Mesenchymal stem cell (in vitro differentiated cells and primary cell): ENCODE results near the gene ZNF160.
"Not testable (repeated sequence)": the region's sequence is repeated elsewhere in the genome, so short reads cannot be mapped to it uniquely, and the experiment has no call there.

Experiments used
- DNase-seq: peaks from one replicate; pipeline ENCODE4 v3.0.0-alpha.2; 2013
- H2AFZ ChIP-seq: one replicate; pipeline ENCODE4 v1.6.1; 2013; ENCODE audit warnings: low read depth, mild to moderate bottlenecking, control low read depth, inconsistent platforms, low read length, moderate library complexity
- H2AK5ac ChIP-seq: 2 replicates; pipeline ENCODE4 v1.6.1; 2013; ENCODE audit warnings: low read length, moderate library complexity, mild to moderate bottlenecking, inconsistent platforms; ENCODE audit not compliant: severe bottlenecking
- H2BK120ac ChIP-seq: one replicate; pipeline ENCODE4 v1.6.1; 2013; ENCODE audit warnings: low read depth, mild to moderate bottlenecking, inconsistent platforms, low read length, moderate library complexity
- H2BK12ac ChIP-seq, 2 experiments: one replicate each; pipeline ENCODE4 v1.6.1; 2013; ENCODE audit warnings: inconsistent platforms in 2 of 2, low read length in 2 of 2, mild to moderate bottlenecking in 2 of 2, moderate library complexity in 2 of 2, control low read depth in 1 of 2
- H2BK15ac ChIP-seq: one replicate; pipeline ENCODE4 v1.6.1; 2013; ENCODE audit warnings: mild to moderate bottlenecking, low read depth, inconsistent platforms; ENCODE audit not compliant: poor library complexity, severe bottlenecking
- H2BK5ac ChIP-seq: 2 replicates; pipeline ENCODE4 v1.6.1; 2013; ENCODE audit warnings: low read depth, mild to moderate bottlenecking, low read length, control low read depth, inconsistent platforms; ENCODE audit not compliant: poor library complexity, severe bottlenecking
- H3K14ac ChIP-seq, 2 experiments: one replicate each; pipeline ENCODE4 v1.6.1; 2013; ENCODE audit warnings: inconsistent platforms in 2 of 2, low read length in 2 of 2, control low read depth in 1 of 2, mild to moderate bottlenecking in 1 of 2, moderate library complexity in 1 of 2
- H3K18ac ChIP-seq, 2 experiments: one replicate each; pipeline ENCODE4 v1.6.1; 2013; ENCODE audit warnings: inconsistent platforms in 2 of 2, low read length in 2 of 2, control low read depth in 1 of 2, low read depth in 1 of 2, mild to moderate bottlenecking in 1 of 2
- H3K23ac ChIP-seq, 2 experiments: one replicate each; pipeline ENCODE4 v1.6.1; 2013; ENCODE audit warnings: inconsistent platforms in 2 of 2, low read length in 2 of 2, mild to moderate bottlenecking in 2 of 2, moderate library complexity in 2 of 2, control low read depth in 1 of 2
- H3K27ac ChIP-seq: 2 replicates; pipeline ENCODE4 v1.5.1; 2013; ENCODE audit warnings: mild to moderate bottlenecking, moderate library complexity, low read length, control low read depth, inconsistent platforms; ENCODE audit not compliant: poor library complexity, severe bottlenecking
- H3K27me3 ChIP-seq, 2 experiments: 2 replicates each; pipeline versions ENCODE4 v1.6.1 to v1.7.0; 2013; ENCODE audit warnings: low read length in 2 of 2, mild to moderate bottlenecking in 2 of 2, moderate library complexity in 2 of 2, control low read depth in 1 of 2, inconsistent platforms in 1 of 2; ENCODE audit not compliant: control insufficient read depth in 1 of 2, insufficient read depth in 1 of 2
- H3K36me3 ChIP-seq, 2 experiments: 2 replicates each; pipeline versions ENCODE4 v1.6.1 to v1.7.0; 2013; ENCODE audit warnings: low read length in 2 of 2, control low read depth in 1 of 2, inconsistent platforms in 1 of 2, low read depth in 1 of 2, mild to moderate bottlenecking in 1 of 2; ENCODE audit not compliant: insufficient read depth in 2 of 2, control insufficient read depth in 1 of 2
- H3K4ac ChIP-seq, 2 experiments: one replicate each; pipeline ENCODE4 v1.6.1; 2013; ENCODE audit warnings: inconsistent platforms in 2 of 2, low read length in 2 of 2, mild to moderate bottlenecking in 2 of 2, moderate library complexity in 2 of 2, control low read depth in 1 of 2, low read depth in 1 of 2
- H3K4me1 ChIP-seq: 2 replicates; pipeline ENCODE4 v1.6.1; 2013; ENCODE audit warnings: low read depth, low read length, control low read depth; ENCODE audit not compliant: control insufficient read depth, insufficient read depth
- H3K4me2 ChIP-seq: 2 replicates; pipeline ENCODE4 v1.6.1; 2013; ENCODE audit warnings: low read length, mild to moderate bottlenecking, inconsistent platforms; ENCODE audit not compliant: poor library complexity, severe bottlenecking
- H3K4me3 ChIP-seq, 2 experiments: 2 replicates each; pipeline versions ENCODE4 v1.5.1 to v1.7.0; 2013; ENCODE audit warnings: low read length in 2 of 2, mild to moderate bottlenecking in 2 of 2, control low read depth in 1 of 2, low read depth in 1 of 2; ENCODE audit not compliant: insufficient read depth in 1 of 2
- H3K79me1 ChIP-seq: replicated peaks from 2 replicates; pipeline ENCODE4 v1.6.1; 2013; ENCODE audit warnings: mild to moderate bottlenecking, control low read depth, low read length, inconsistent platforms; ENCODE audit not compliant: poor library complexity, severe bottlenecking
- H3K9ac ChIP-seq: 2 replicates; pipeline ENCODE4 v1.7.0; 2013; ENCODE audit warnings: mild to moderate bottlenecking, low read length, moderate library complexity
- H3K9me3 ChIP-seq: 2 replicates; pipeline ENCODE4 v1.7.0; 2013; ENCODE audit warnings: mild to moderate bottlenecking, low read length; ENCODE audit not compliant: control insufficient read depth
- H4K8ac ChIP-seq: one replicate; pipeline ENCODE4 v1.6.1; 2013; ENCODE audit warnings: inconsistent platforms, mild to moderate bottlenecking, low read length, moderate library complexity
- H4K91ac ChIP-seq: one replicate; pipeline ENCODE4 v1.6.1; 2013; ENCODE audit warnings: mild to moderate bottlenecking, low read length, inconsistent platforms
- WGBS: methylation state at CpG from one replicate; pipeline ENCODE4 v1.1.7; 2013; ENCODE audit warnings: mixed read lengths; 5-methylcytosine and 5-hydroxymethylcytosine counted together

The ZNF160 gene

GRCh38 chr19:53126733-53127526 is 23.7 kb upstream of the ZNF160 start:
- H3K36me3 ChIP-seq, H3K79me1 ChIP-seq, H3K4me1 ChIP-seq: not testable (repeated sequence)

GRCh38 chr19:53123400-53123799 is 20.2 kb upstream of the ZNF160 start:
- H4K91ac ChIP-seq = no peak overlapping the region
- peaks cover 21% of the 10 kb centered on the region for H3K9me3 ChIP-seq
- no peaks in the 10 kb centered on the region for H3K27me3 ChIP-seq
- no peak overlapping the region for H3K18ac ChIP-seq
- H3K4me3 ChIP-seq = no peak overlapping the region
- no peak overlapping the region for H2BK5ac ChIP-seq
- no peak for DNase-seq
- no peak overlapping the region for H2BK12ac ChIP-seq
- no peaks in the 10 kb centered on the region for H3K4me1 ChIP-seq
- no peak overlapping the region for H3K27ac ChIP-seq
- no peak overlapping the region for H2AK5ac ChIP-seq
- no peak overlapping the region for H3K9ac ChIP-seq
- H2AFZ ChIP-seq = no peak overlapping the region
- no peak overlapping the region for H2BK120ac ChIP-seq
- H3K23ac ChIP-seq = no peak overlapping the region
- H3K14ac ChIP-seq = no peak overlapping the region
- H3K4ac ChIP-seq = no peak overlapping the region
- 89% methylated on average over 4 of the region's 7 CpGs for WGBS
- H3K79me1 ChIP-seq = peaks cover 2% of the 10 kb centered on the region
- peaks cover 2 to 8% of the 10 kb centered on the region in 2 experiments for H3K36me3 ChIP-seq
- H3K4me2 ChIP-seq = no peak overlapping the region
- H2BK15ac ChIP-seq = no peak overlapping the region
- H4K8ac ChIP-seq = no peak overlapping the region

More at GRCh38 chr19:53126733-53127526, 23.7 kb upstream of the ZNF160 start:
- not testable (repeated sequence) for H2BK12ac ChIP-seq, H3K4ac ChIP-seq, H2AK5ac ChIP-seq, H3K23ac ChIP-seq, H4K91ac ChIP-seq, H3K14ac ChIP-seq, H2AFZ ChIP-seq, H2BK15ac ChIP-seq, H3K4me2 ChIP-seq, H2BK5ac ChIP-seq, H2BK120ac ChIP-seq, H4K8ac ChIP-seq, H3K27me3 ChIP-seq, H3K4me3 ChIP-seq, H3K27ac ChIP-seq, H3K9ac ChIP-seq, H3K18ac ChIP-seq, DNase-seq
- peaks cover 11% of the 10 kb centered on the region for H3K9me3 ChIP-seq
- WGBS = 78% methylated on average over 8 of the region's 15 CpGs

- Histone ChIP-seq H3K27me3 (no peaks in the 10 kb centered on the region), H3K9me3 (peaks cover 63% of the 10 kb centered on the region), H2AK5ac (no peak overlapping the region), H3K4me1 (no peaks in the 10 kb centered on the region), H3K9ac (no peak overlapping the region), H3K18ac (no peak overlapping the region), H3K79me1 (no peaks in the 10 kb centered on the region), H3K14ac (no peak overlapping the region), H3K27ac (no peak overlapping the region), H4K91ac (no peak overlapping the region), H3K4ac (no peak overlapping the region), H2AFZ (no peak overlapping the region), H2BK12ac (no peak overlapping the region), H2BK5ac (no peak overlapping the region), H3K23ac (no peak overlapping the region), H3K4me2 (no peak overlapping the region), H4K8ac (no peak overlapping the region), H2BK120ac (no peak overlapping the region), H3K4me3 (no peak overlapping the region), H2BK15ac (no peak overlapping the region), H3K36me3 (peaks cover 17 to 51% of the 10 kb centered on the region in 2 experiments)
- 80% methylated on average over 2 of the region's 2 CpGs for WGBS
- no peak for DNase-seq
These were observed 9.1 kb upstream of the ZNF160 start for GRCh38 chr19:53112286-53112685.

- H3K4me3 ChIP-seq = no peak overlapping the region
- no peak overlapping the region for H2BK5ac ChIP-seq
- no peaks in the 10 kb centered on the region for H3K27me3 ChIP-seq
- no peak overlapping the region for H2BK120ac ChIP-seq
- H2AFZ ChIP-seq = no peak overlapping the region
- no peak overlapping the region for H3K4ac ChIP-seq
- H4K91ac ChIP-seq = no peak overlapping the region
- H3K23ac ChIP-seq = no peak overlapping the region
- no peak overlapping the region for H3K18ac ChIP-seq
- H3K9me3 ChIP-seq = peaks cover 39% of the 10 kb centered on the region
- no peak overlapping the region for H4K8ac ChIP-seq
- H3K79me1 ChIP-seq = no peaks in the 10 kb centered on the region
- WGBS = 97% methylated on average over 4 of the region's 5 CpGs
- no peak overlapping the region for H2AK5ac ChIP-seq
- DNase-seq = no peak
- peaks cover 9 to 41% of the 10 kb centered on the region in 2 experiments for H3K36me3 ChIP-seq
- no peak overlapping the region for H2BK12ac ChIP-seq
- no peak overlapping the region for H3K4me2 ChIP-seq
- no peaks in the 10 kb centered on the region for H3K4me1 ChIP-seq
- no peak overlapping the region for H3K14ac ChIP-seq
- H3K27ac ChIP-seq = no peak overlapping the region
- no peak overlapping the region for H2BK15ac ChIP-seq
- H3K9ac ChIP-seq = no peak overlapping the region
These were observed 6.3 kb upstream of the ZNF160 start for GRCh38 chr19:53109527-53109926.
